Measurements from ENCODE around the gene TDP1.

Gene TDP1

GRCh38 chr14:90034835-90035525 lies 79.3 kb downstream of the TDP1 start:
- no peak for DNase-seq (ENCODE audit: insufficient read length)

DNA sequence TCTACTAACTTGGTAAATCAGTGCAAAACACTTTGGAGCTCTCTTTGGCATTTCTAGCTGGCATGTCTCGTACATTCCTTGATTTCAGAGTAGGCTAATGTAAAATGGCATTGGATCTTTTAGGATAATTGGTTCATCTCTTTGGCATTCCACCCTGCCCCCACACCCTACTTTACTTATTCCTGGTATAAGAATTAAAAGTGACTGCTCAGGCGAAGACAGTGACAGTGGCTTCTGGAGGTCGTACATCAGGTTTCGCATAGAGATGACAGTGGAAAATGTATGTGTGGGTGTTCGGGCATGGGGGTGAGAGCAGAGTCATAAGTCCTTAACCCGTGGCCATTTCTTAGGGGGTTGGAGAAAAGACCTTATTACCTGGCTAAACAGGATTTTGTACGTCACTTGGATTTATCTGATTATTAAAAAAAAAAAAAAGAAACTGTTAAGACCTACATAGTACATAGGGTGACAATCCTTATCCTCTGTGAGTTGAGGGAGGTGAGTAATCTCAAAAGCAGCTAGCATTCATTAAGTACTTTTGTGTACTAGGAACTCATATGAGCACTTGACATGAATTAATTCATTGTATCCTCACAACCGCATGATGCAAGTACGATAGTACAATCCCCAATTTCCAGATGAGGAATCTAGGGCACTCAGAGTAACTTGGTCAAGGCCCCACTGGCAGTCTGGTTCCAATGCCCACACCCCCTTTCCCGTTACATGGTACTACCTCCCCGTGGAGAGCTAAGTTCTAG lies 83.7 kb downstream of the TDP1 start:
- TF ChIP-seq TAF1 (IDR thresholded peaks at IDR 0.05; ENCODE audit: borderline replicate concordance, low read depth, low read length) (no peak), POLR2AphosphoS5 (IDR thresholded peaks at IDR 0.05; ENCODE audit: low read depth, low read length) (no peak), POLR2A (IDR thresholded peaks at IDR 0.05; ENCODE audit: low read depth, low read length) (no peak)
- no peak for DNase-seq (ENCODE audit: insufficient read length)
- no peak for FAIRE-seq

More at GRCh38 chr14:90034835-90035525, 79.3 kb downstream of the TDP1 start:
- TF ChIP-seq POLR2A (IDR thresholded peaks at IDR 0.05; ENCODE audit: low read depth, low read length) (no peak), POLR2AphosphoS5 (IDR thresholded peaks at IDR 0.05; ENCODE audit: low read depth, low read length) (no peak), TAF1 (IDR thresholded peaks at IDR 0.05; ENCODE audit: borderline replicate concordance, low read depth, low read length) (no peak)
- FAIRE-seq, result peak; percentile 71

GRCh38 chr14:90040411-90040810 lies 84.7 kb downstream of the TDP1 start:
- DNase-seq (ENCODE audit: insufficient read length) (no peak), FAIRE-seq (no peak)
- no peak for TF ChIP-seq POLR2AphosphoS5 (IDR thresholded peaks at IDR 0.05; ENCODE audit: low read depth, low read length)
- no peak for TF ChIP-seq POLR2A (IDR thresholded peaks at IDR 0.05; ENCODE audit: low read depth, low read length)
- TF ChIP-seq TAF1 (IDR thresholded peaks at IDR 0.05; ENCODE audit: borderline replicate concordance, low read depth, low read length), result no peak

GRCh38 chr14:90042496-90043252 lies 86.9 kb downstream of the TDP1 start:
- FAIRE-seq (no peak), DNase-seq (ENCODE audit: insufficient read length) (no peak)
- TF ChIP-seq TAF1 (IDR thresholded peaks at IDR 0.05; ENCODE audit: borderline replicate concordance, low read depth, low read length) (no peak), POLR2AphosphoS5 (IDR thresholded peaks at IDR 0.05; ENCODE audit: low read depth, low read length) (no peak), POLR2A (IDR thresholded peaks at IDR 0.05; ENCODE audit: low read depth, low read length) (no peak)

DNA sequence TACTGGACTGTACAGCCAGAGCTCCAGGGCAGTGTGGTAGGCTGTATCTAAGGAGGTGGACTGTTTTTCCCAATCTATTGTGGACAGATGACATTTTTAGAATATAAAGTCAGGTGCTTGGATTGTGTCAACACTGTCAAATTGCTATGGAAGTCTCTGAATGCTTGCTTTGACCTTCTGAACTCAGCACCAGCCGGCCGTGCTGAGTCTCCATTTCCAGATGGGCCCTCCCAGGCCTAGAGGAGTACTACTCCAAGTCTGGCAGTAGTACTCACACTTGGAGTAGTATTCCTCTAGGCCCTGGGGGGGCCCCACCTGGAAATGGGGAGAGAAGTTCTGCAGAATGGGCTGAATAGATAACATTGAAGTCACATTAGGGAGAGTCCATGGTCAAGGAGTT lies 89.9 kb downstream of the TDP1 start:
- no peak for FAIRE-seq
- no peak for DNase-seq (ENCODE audit: insufficient read length)
- no peak for TF ChIP-seq POLR2A (IDR thresholded peaks at IDR 0.05; ENCODE audit: low read depth, low read length)
- TF ChIP-seq TAF1 (IDR thresholded peaks at IDR 0.05; ENCODE audit: borderline replicate concordance, low read depth, low read length), result no peak
- no peak for TF ChIP-seq POLR2AphosphoS5 (IDR thresholded peaks at IDR 0.05; ENCODE audit: low read depth, low read length)

DNA sequence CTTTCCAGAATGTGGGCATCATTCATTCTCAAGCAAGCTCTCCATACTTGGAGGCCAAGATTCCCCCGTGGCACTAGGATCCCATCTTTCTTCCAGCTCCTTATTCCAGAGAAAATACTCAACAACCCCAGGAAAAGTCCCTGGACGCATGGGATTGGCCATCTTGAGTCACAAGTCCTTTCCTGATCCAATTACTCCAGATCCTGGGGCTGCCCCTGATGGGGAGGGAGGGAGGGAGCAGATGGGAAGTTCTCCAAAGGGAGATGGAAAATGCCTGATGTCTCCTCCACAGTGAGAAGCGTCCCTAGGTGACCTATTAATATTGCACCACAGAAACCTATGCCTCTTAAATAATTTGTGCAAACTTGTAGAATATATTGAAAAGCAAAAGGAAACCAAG lies 93.7 kb downstream of the TDP1 start:
- DNase-seq (ENCODE audit: insufficient read length) (no peak), FAIRE-seq (no peak)
- TF ChIP-seq POLR2A (IDR thresholded peaks at IDR 0.05; ENCODE audit: low read depth, low read length) (no peak), TAF1 (IDR thresholded peaks at IDR 0.05; ENCODE audit: borderline replicate concordance, low read depth, low read length) (no peak), POLR2AphosphoS5 (IDR thresholded peaks at IDR 0.05; ENCODE audit: low read depth, low read length) (no peak)

GRCh38 chr14:90050271-90050670 lies 94.5 kb downstream of the TDP1 start:
- no peak for TF ChIP-seq TAF1 (IDR thresholded peaks at IDR 0.05; ENCODE audit: borderline replicate concordance, low read depth, low read length)
- TF ChIP-seq POLR2A (IDR thresholded peaks at IDR 0.05; ENCODE audit: low read depth, low read length), result no peak
- no peak for TF ChIP-seq POLR2AphosphoS5 (IDR thresholded peaks at IDR 0.05; ENCODE audit: low read depth, low read length)
- FAIRE-seq (no peak), DNase-seq (ENCODE audit: insufficient read length) (no peak)

GRCh38 chr14:90053044-90053443 lies 97.3 kb downstream of the TDP1 start:
- DNase-seq (ENCODE audit: insufficient read length), result no peak
- TF ChIP-seq POLR2A (IDR thresholded peaks at IDR 0.05; ENCODE audit: low read depth, low read length) (no peak), TAF1 (IDR thresholded peaks at IDR 0.05; ENCODE audit: borderline replicate concordance, low read depth, low read length) (no peak), POLR2AphosphoS5 (IDR thresholded peaks at IDR 0.05; ENCODE audit: low read depth, low read length) (no peak)
- FAIRE-seq, result no peak

DNA sequence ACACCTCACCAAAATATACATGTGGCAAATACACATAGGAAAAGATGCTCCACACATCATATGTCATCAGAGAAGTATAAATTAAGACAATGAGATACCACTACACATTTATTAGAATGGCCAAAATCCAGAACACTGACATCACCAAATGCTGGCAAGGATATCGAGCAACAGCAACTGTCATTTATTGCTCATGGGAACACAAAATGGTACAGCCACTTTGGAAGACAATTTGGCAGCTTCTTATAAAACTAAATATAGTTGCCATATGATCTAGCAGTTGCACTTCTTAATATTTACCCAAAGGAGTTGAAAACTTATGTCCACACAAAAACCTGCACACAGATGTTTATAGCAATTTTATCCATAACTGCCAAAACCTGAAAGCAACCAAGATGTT lies 99.1 kb downstream of the TDP1 start:
- FAIRE-seq, result no peak
- no peak for DNase-seq (ENCODE audit: insufficient read length)
- TF ChIP-seq POLR2A (IDR thresholded peaks at IDR 0.05; ENCODE audit: low read depth, low read length) (no peak), TAF1 (IDR thresholded peaks at IDR 0.05; ENCODE audit: borderline replicate concordance, low read depth, low read length) (no peak), POLR2AphosphoS5 (IDR thresholded peaks at IDR 0.05; ENCODE audit: low read depth, low read length) (no peak)

DNA sequence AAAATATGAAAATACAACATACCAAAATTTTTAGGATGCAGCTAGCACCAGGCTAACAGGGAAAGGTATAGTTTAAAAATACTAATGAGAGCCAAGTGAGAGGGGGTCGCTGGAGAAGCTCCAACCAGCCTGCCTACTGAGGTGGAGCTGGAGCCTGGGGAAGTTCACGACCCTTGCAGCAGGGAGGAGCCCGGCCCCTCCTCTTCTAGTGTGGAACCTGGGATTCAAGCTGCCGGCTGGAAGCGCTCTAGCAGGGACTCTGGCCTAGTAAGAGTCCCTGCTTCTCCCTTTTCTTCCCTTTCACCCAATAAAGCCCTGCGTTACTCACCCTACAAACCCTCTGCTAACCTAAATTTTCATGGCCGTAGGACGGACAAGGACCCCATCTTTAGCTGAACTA lies 101.1 kb downstream of the TDP1 start:
- DNase-seq (ENCODE audit: insufficient read length), result no peak
- FAIRE-seq, result no peak

DNA sequence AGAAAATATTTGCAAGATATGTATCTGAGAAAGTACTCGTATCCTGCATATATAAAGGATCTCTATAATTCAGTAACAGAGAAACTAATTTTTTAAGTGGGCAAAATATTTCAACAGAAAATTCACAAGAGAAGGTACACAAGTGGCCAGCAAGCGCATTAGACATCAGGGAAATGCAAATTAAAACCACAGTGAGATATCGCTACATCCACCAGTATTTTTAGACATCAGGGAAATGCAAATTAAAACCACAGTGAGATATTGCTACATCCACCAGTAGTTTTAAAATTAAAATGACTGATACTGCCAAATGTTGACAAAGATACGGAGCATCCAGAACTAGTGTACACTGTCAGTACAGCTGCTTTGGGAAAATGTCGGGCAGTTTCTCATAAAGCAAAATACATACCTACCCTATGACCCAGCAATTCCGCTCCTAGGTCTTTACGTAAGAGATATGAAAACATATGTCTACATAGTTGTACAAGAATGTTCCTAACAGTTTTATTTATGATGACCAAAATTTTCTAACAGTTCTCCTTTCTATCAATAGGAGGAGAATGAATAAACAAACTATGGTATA lies 103.2 kb downstream of the TDP1 start:
- no peak for TF ChIP-seq POLR2AphosphoS5 (IDR thresholded peaks at IDR 0.05; ENCODE audit: low read depth, low read length)
- TF ChIP-seq TAF1 (IDR thresholded peaks at IDR 0.05; ENCODE audit: borderline replicate concordance, low read depth, low read length), result no peak
- TF ChIP-seq POLR2A (IDR thresholded peaks at IDR 0.05; ENCODE audit: low read depth, low read length), result no peak
- FAIRE-seq (peak; percentile 21), DNase-seq (ENCODE audit: insufficient read length) (no peak)

More for the DNA sequence above, 101.1 kb downstream of the TDP1 start:
- TF ChIP-seq POLR2A (IDR thresholded peaks at IDR 0.05; ENCODE audit: low read depth, low read length), result no peak

All from GM12892 (cell line).